Upper lobe of left lung (tissue), 4 donors: Measurements from ENCODE around the gene APOBEC3F.
"Not testable (repeated sequence)": the region's sequence is repeated elsewhere in the genome, so short reads cannot be mapped to it uniquely, and the experiment has no call there.

Experiments
- EP300 ChIP-seq, 4 donors: sonication (generic); formaldehyde crosslinking; IDR thresholded peaks; one replicate each; pipeline ENCODE4 v1.5.1; 2017; ENCODE audit warnings: antibody characterized with exemption in 4 of 4, control low read depth in 2 of 4
- TF ChIP-seq, protein P1 (sequence below), 6 experiments: fragments of 450-650 bp in 4 of 6; fragments of 200-600 bp in 2 of 6; sonication (generic) in 2 of 6; IDR thresholded peaks; one replicate each; pipeline ENCODE4 v1.5.1; 2016 to 2019; ENCODE audit warnings: antibody characterized with exemption in 6 of 6

DNA sequence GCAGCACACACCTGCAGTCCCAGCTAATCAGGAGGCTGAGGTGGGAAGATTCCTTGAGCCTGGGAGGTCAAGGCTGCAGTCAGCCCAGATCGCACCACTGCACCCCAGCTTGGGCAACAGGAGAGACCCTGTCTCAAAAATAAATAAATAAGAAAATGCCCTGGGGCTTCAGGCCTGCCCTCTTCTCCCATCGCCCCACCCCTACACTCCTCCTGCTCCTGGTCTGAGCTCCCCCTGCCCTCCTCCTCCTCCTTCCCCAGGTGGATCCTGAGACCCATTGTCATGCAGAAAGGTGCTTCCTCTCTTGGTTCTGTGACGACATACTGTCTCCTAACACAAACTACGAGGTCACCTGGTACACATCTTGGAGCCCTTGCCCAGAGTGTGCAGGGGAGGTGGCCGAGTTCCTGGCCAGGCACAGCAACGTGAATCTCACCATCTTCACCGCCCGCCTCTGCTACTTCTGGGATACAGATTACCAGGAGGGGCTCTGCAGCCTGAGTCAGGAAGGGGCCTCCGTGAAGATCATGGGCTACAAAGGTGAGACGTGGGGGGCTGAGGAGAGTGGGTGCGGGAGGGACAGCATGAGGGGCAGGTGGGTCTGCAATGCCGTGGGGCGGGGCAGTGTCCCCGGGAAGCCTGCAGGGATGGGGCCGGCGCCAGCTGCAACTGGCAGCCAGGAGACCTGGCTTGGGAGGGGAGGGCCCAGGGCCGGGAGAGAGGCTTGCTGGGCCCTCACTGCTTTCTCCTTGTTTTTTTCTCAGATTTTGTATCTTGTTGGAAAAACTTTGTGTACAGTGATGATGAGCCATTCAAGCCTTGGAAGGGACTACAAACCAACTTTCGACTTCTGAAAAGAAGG is 9.0 kb upstream of the APOBEC3F start:
- TF ChIP-seq, protein P1, sequence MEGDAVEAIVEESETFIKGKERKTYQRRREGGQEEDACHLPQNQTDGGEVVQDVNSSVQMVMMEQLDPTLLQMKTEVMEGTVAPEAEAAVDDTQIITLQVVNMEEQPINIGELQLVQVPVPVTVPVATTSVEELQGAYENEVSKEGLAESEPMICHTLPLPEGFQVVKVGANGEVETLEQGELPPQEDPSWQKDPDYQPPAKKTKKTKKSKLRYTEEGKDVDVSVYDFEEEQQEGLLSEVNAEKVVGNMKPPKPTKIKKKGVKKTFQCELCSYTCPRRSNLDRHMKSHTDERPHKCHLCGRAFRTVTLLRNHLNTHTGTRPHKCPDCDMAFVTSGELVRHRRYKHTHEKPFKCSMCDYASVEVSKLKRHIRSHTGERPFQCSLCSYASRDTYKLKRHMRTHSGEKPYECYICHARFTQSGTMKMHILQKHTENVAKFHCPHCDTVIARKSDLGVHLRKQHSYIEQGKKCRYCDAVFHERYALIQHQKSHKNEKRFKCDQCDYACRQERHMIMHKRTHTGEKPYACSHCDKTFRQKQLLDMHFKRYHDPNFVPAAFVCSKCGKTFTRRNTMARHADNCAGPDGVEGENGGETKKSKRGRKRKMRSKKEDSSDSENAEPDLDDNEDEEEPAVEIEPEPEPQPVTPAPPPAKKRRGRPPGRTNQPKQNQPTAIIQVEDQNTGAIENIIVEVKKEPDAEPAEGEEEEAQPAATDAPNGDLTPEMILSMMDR (IDR thresholded peaks at IDR 0.05) = not testable (repeated sequence)
- not testable (repeated sequence) for TF ChIP-seq EP300 (IDR thresholded peaks at IDR 0.05)
